HG03159 (cell line): Measurements from ENCODE around the gene WNT5A.

ENCODE experiments used
- ATAC-seq: cut with Tn5 transposase; IDR thresholded peaks from one replicate; pipeline ENCODE4 v1.9.1; 2021; ENCODE audit warnings: mild to moderate bottlenecking, moderate library complexity; ENCODE audit not compliant: unreplicated experiment

WNT5A gene

GRCh38 chr3:55452886-55453285 is 34.2 kb downstream of the WNT5A start:
- ATAC-seq = no peak

- ATAC-seq = no peak
These were observed 37.6 kb downstream of the WNT5A start for GRCh38 chr3:55449527-55449926.

GRCh38 chr3:55446850-55447249 is 40.3 kb downstream of the WNT5A start:
- ATAC-seq = no peak

GRCh38 chr3:55445551-55445950 is 41.6 kb downstream of the WNT5A start:
- no peak for ATAC-seq

- no peak for ATAC-seq
These were observed 43.8 kb downstream of the WNT5A start for GRCh38 chr3:55443346-55443745.

GRCh38 chr3:55442861-55443260 is 44.2 kb downstream of the WNT5A start:
- ATAC-seq = no peak

GRCh38 chr3:55441499-55441898 is 45.6 kb downstream of the WNT5A start:
- ATAC-seq = no peak

GRCh38 chr3:55440104-55440708 is 46.9 kb downstream of the WNT5A start:
- no peak for ATAC-seq

GRCh38 chr3:55439657-55440056 is 47.4 kb downstream of the WNT5A start:
- ATAC-seq = no peak

- ATAC-seq = no peak
These were observed 50.5 kb downstream of the WNT5A start for GRCh38 chr3:55436644-55437043.

GRCh38 chr3:55435491-55435890 is 51.6 kb downstream of the WNT5A start:
- no peak for ATAC-seq

GRCh38 chr3:55434789-55435188 is 52.3 kb downstream of the WNT5A start:
- ATAC-seq = no peak

GRCh38 chr3:55431041-55431440 is 56.1 kb downstream of the WNT5A start:
- ATAC-seq = no peak

- no peak for ATAC-seq
These were observed 59.4 kb downstream of the WNT5A start for GRCh38 chr3:55427739-55428138.

GRCh38 chr3:55426486-55426885 is 60.6 kb downstream of the WNT5A start:
- ATAC-seq = no peak

GRCh38 chr3:55423782-55424181 is 63.3 kb downstream of the WNT5A start:
- ATAC-seq = no peak

- ATAC-seq = no peak
These were observed 69.9 kb downstream of the WNT5A start for GRCh38 chr3:55417211-55417610.

GRCh38 chr3:55416331-55416821 is 70.7 kb downstream of the WNT5A start:
- no peak for ATAC-seq
